HG03521 (cell line): ENCODE measurements around the gene FIP1L1.
"Not testable (repeated sequence)": the region's sequence is repeated elsewhere in the genome, so short reads cannot be mapped to it uniquely, and the experiment has no call there.

Experiments used
- ATAC-seq: cut with Tn5 transposase; IDR thresholded peaks from one replicate; pipeline ENCODE4 v1.9.1; 2021; ENCODE audit warnings: mild to moderate bottlenecking, moderate library complexity; ENCODE audit not compliant: unreplicated experiment

FIP1L1 gene

DNA sequence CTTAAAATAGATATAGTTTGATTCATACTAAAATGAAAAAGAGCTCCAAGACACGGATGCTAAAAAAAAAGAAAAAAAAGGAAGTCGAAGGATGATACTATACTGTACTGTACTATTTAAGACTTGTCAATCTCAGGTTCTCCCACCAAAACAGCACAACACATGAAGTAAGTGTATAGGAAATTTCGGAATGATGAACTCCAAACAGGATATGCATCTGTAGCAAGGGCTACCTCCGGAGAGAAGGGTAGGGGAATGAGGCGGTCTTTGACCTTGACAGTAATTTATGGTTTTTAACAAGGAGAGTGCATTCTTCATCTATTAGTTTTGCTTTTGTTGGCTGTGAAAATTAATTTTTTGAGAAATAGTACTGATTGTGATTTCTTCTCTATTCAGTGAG lies 541 bp upstream of the FIP1L1 start:
- no peak for ATAC-seq

DNA sequence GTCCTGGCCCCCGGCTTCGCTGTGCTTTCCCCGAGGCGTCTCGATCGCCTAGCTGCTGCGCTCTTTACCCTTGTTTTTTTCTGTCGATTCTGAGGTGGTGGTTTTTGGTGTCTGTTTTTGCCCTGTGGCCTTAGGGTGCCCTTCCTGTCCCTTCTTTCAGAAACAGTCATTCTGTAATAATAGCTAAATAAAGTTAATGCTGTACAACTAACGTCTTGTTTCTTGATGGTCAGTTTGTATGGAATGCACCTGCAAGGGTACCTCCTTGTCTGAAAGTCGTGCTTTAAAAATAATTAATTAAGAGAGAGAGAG lies 686 bp downstream of the FIP1L1 start:
- no peak for ATAC-seq

DNA sequence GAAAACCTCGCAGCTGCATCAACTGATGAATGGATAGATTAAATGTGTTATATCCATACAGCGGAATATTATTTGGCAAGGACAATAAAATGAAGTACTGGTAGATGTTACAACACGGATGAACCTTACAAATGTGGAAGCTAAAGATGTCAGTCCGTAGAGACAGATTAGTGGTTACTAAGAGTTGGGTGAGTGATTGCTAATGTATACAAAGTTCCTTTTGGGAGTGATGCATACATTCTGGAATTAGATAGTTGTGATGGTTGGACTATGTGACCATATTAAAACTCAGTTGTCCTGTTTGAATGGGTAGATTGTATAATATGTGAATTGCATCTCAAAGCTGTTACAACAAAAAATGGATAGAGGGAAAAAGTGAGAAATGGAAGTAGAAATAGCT lies 2.8 kb downstream of the FIP1L1 start:
- ATAC-seq, result no peak

DNA sequence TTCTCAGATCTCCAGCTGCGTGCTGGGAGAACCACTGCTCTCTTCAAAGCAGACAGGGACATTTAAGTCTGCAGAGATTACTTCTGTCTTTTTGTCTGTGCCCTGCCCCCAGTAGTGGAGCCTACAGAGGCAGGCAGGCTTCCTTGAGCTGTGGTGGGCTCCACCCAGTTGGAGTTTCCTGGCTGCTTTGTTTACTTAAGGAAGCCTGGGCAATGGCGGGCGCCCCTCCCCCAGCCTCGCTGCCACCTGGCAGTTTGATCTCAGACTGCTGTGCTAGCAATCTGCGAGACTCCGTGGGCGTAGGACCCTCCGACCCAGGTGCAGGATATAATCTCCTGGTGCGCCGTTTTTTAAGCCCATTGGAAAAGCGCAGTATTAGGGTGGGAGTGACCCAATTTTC lies 32.0 kb downstream of the FIP1L1 start:
- not testable (repeated sequence) for ATAC-seq

DNA sequence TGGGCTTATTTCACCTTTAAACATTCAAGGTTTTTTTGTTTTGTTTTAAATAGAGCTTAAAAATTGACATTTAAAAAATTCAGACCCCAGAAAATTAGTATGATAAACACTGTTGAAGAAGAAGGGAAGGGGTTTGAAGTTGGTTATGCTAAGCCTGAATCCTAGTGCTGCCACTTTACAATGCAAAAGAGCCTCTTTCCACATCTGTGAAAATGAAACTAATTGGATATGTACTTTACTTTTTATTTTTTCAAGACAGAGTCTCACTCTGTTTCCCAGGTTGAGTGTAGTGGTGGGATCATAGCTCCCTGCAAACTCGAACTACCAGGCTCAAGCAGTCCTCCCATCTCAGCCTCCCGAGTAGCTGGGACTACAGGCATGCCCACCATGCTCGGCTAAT lies 41.8 kb downstream of the FIP1L1 start:
- ATAC-seq, result no peak

DNA sequence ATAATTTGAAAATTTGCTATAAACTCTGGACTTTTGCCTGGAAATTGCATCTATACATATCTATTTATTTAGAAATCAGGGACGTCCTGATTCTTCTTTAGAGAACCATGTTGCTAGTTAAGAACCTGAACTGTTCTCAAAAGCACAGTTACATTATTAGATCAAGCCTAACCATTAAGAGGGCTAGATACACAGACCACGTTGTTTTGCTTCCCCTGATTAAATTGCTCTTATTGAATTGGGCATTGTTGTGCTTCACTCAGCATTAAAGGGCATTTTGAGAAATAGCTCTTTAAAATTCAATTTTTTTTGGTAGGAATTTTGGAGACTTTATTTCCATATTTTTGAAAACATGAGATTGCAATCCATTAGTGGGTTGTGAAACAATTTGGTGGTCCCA lies 44.4 kb downstream of the FIP1L1 start:
- no peak for ATAC-seq

DNA sequence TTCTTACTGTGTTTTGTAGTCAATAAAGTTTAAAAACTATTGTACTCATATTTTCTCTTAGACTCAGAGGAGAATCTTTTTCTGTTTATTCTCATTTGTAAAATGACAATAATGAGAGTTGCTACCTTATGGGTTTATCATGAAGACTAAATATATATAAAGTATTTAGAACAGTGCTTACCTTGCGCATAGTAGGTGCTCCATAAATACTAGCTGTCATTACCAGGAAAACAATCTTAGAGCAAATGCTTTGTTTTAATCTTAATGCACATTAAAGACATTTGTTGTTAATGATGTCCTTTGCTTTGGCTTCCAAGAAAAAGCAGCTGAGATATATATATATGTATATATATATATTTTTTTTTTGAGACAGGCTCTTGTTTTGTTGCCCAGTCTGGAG lies 44.9 kb downstream of the FIP1L1 start:
- no peak for ATAC-seq

DNA sequence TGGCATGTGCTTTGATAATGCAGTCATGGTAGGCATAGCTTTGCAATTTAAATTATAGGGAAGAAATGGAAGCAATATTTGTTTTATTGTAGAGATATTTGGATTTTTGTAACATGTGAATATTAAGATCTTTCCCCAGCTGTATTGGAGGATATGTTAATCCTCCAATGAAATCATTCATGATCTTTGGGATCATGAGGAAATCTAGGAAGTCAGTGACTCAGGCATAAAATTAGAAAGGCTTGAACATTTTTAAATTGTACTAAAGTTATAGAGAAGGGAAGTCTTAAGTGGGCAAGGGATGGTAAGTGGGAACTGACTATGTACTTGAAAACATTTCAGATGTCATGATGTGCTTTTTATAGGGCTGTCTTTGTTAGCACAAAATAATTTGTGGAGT lies 46.8 kb downstream of the FIP1L1 start:
- ATAC-seq, result no peak

DNA sequence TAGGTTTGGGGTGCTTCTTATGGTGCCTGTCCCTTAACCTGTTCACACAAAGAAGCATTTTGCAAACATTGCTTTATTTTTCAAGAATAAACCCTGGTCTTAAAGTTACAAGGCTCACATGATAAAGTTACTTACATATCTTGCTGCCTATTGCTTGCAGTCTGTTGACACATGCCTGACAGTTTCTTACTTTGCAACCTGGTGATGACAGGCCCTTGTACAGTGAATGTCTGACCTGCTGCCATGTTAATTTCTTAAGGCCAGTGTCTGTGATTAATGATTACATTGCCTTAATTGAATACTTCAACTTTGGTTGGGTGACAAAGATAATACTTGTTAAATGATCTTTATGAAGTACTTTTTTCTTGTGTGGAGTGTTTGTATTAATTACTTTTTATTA lies 49.9 kb downstream of the FIP1L1 start:
- ATAC-seq, result no peak

DNA sequence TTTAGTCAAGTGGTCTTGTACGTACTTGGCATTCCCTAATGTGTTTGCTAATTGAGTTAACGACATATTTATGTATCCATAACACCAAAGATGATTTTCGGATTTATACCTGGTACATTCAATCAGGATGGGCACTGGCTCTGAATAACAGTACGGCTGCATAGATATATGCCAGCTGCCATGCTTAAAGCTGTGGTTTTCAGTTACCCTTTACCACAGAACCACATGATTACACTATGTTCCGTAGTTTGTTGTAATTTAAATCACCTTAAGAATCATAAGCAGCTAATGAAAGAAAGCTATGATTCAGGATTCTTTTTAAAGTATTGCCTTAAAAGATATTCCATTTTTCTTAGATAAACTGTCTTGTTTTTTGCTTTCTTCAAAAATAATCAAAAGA lies 53.6 kb downstream of the FIP1L1 start:
- ATAC-seq, result no peak

DNA sequence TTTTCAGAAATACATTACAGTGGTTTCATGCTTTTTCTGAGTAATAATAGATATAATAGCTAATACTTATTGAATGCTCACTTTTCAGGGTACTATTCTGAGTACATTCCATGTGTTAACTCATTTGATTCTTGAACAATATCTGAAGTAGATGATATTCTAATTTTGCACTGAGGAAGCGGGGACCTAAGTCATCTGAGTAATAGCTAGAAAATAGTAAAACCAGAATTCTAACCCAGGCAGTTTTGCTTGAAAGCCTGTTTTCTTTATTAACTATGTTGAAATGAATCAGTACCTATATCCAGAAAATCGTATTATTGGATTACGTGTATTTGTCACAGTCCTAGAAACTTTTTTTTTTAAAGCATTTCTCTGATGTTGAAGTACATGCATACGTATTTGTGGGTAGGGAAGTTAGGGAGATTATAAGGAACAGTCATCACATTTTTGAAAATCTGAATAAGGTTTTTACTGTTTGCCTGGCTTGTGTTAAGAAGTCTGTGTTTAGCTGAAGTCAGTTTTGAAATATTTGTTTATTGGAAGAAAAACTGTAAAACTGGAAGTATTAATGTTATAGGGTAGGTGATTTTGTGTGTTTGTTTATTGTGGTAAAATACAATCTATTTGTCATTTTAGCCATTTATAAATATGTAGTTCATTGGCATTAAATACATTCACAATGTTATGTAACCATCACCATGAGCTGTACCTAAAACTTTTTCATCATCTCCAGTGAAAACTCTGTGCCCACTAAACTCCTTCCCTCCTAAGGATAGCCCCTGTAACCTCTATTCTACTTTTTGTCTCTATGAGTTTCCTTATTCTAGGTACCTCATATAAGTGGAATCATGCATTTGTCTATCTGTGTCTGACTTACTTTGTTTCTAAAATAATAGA lies 55.3 kb downstream of the FIP1L1 start:
- no peak for ATAC-seq

DNA sequence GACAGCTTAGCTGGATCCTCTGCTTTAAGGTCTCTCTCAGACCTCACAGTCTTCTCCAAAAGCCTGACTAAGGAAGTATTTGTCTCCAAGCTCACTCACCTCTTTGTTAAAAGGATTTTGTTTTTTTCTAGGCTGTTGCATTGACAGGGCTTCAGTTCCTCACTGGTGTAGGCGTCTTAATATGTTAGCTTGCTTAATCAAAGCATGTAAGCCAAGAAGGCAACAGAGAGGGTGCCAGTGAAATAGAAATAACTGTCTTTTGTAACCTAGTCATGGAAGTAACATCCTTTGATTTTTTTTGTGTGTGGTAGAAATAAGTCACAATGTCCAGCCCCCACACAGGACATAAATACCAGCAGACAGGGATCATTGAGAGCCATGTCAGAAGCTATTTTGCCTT lies 58.8 kb downstream of the FIP1L1 start:
- ATAC-seq, result no peak

DNA sequence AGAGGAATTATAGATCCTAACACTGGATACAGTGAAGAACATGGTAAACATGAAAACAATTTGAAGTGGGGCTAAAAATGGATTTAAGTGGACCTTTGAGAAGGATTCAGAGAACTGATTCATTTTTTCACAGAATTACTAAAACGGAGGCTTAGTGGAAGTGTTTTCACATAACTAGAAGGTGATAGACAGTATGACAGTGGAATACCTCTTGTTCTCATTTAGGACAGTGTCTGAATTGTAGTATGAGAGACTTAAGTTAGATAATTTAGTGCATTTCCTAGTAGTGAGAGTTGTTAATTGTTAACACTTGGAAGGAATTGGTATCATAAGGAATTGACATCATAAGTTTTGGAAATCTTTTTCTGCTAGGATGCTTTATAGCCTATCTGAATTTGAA lies 64.1 kb downstream of the FIP1L1 start:
- ATAC-seq, result no peak

DNA sequence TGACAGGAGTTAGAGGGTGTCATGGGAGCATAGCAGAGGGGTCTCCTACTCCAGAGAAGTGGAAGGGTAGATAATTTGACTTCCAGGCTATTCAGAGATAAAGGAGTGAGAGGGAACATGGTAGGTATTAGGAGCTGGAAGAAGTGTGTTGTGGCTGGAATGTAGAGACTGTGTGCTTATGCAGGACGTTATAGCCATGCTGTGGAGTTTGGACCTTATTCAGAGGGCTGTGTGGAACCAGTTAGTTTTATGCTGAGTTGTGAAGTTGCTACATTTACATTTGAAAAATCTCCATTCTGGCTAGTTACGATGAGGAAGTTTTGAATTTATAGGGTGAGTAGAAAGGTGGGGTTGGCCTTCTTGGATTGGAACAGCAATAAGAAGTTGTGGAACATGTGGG lies 67.5 kb downstream of the FIP1L1 start:
- ATAC-seq, result no peak

DNA sequence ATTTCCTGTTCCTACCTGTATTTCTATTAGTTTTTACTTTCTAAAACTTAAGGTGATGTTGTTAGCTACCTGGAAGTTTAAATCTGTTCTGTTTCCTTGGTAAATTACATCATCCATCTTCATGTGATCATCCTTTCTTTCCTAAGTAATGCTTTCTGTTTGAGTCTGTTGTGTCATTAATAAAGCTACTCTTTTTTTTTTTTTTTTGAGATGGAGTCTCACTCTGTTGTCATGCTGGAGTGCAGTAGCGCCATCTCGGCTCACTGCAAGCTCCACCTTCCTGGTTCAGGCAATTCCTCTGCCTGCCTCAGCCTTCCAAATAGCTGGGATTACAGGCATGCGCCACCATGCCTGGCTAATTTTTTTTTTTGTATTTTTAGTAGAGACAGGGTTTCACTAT lies 73.3 kb downstream of the FIP1L1 start:
- ATAC-seq, result no peak

DNA sequence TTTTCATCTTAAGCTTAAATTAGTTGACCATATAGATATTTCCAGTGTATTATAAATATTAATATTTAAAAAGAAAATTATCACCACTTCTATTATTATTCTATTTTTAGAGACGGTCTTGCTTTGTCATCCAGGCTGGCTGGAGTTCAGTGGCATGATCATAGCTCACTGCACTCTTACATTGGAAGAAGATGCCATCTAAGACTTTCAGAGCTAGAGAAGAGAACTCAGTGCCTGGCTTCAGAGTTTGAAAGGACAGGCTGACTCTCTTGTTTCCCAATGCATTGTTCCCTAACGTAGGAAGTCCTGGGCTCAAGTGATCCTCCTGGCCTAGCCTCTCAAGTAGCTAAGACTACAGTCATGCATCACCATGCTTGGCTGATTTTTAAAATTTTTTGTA lies 75.9 kb downstream of the FIP1L1 start:
- ATAC-seq, result no peak

DNA sequence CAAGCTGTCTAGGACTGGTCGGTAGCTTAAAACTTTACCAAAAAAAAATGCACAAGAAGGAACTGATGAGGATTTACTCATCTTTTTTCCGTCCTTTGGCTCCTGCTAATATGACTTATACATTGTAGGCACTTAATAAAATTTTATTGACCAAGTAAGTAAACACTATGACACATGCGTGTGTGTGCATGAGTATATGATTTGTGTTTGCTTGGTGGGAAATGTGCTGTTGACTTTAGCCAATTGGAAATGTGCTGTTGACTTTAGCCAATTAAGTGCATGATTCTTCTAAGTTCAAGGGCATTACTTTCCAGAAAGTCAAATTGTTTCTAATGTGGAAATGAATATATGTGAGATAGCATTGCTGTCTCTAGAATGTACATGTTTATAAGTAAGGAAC lies 78.3 kb downstream of the FIP1L1 start:
- ATAC-seq, result no peak

DNA sequence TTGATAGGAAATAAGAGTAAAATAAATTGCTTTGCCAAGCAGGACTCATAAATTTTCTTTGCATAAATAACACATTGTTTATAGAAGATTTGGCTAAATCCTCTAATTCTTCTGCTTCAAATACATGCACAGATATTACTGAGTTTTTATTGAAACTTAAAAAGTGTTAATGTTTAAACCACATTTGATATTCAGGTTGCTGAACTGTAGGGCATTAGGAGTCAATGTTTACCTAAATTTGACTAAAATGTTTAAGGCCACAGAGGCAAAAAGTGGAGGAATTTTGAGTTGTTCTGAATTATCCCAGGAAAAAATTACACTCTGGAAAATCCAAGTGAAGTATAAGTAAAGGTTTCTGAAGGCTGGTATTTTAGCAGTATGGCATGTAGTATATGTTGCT lies 78.7 kb downstream of the FIP1L1 start:
- ATAC-seq, result no peak

DNA sequence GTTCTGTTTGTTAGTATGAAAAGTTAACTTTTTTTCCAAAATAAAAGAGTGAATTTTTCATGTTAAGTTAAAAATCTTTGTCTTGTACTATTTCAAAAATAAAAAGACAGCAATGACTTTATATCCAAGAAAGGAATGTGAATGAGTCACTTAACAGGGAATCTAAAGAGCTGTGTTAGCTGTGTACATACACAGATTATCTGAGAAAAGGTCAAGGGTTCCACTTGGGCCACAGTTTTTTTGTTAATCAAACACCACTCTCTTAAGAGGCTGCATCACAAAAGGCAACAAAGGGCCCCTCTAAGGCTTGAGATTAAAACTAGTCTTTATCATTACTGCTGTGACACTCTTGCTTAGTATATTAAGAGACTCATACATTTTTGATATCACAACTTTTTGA lies 82.1 kb downstream of the FIP1L1 start:
- no peak for ATAC-seq

DNA sequence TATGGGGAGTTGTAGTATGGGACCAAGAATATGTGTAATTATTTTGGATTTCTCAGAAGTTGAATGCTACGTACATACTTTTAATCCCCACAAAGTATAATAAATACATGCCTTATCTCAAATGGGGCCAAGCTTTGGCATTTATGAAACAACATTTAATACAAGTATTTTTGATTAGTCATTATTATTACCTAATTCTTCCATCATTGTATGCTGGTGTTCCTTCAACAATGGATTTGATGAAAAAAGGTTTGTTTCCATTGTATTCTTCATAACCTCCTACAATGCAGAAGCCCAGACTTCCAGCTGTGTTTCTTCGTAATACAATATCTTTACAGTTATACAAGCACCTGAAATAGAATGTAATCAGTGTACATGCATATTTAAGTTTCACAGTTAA lies 83.8 kb downstream of the FIP1L1 start:
- ATAC-seq, result no peak

DNA sequence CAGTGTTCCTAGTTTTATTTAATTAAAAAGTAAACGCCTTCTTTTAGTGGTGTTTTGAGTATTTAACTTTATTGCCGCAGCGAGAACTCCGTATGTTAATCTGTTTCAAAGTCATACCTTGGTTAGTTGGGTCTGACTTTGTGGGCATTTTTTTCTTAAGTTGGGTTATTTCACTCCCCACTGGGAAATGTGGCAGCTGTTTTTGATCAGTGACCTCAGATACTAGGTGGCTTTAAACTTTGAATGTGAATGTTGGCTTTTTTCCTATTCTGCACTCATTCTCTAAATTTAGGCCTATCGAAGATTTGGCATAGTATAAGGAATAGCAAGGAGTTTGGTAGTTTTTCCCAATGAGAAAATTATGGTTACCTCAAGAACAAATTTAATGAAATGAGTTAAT lies 85.9 kb downstream of the FIP1L1 start:
- ATAC-seq, result no peak

DNA sequence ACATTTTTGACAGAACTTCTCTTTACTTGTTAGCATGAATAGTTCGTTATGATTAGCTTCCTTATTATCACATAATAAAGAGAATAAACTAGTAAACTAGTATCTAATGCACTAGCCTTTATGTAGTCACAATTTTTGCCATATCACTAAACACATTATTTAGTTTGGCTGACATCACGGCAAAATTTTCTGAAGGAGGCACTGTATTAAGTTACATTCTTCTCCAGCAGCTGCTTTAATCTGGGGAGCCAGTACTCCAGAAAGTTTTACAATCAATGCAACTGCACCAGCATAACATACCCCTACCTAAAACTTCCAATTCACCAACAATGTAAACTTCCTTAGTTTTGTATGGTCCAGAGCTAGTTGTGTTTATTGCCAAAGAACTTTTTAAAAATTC lies 87.8 kb downstream of the FIP1L1 start:
- no peak for ATAC-seq

DNA sequence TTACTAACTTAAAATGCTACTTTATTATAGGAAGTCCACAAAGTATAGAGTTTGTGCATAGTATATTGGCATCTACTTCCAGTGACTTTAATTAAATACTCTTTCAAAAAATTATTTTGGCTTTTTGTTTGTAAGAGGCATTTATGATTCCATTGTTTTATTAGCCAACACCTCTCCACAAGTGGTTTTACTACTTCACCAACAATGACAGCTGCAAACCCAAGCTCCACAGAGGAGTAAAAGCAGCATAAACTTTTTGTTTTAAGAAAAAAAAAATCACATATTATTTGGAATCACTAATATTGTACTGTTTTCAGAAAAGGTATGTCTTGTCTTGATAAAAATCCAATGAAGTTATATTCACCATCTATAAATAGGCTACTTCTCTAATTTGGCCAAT lies 88.5 kb downstream of the FIP1L1 start:
- no peak for ATAC-seq
